GM10248 (cell line): ENCODE results near the gene IRX4.

ENCODE experiments used
- CTCF ChIA-PET: fragments of 300-600 bp; sonication (Branson Sonifier 250); formaldehyde crosslinking; extraction: SDS; loops from one replicate; lab custom pipeline; 2021; ENCODE audit warnings: antibody characterized with exemption; lab: Yijun Ruan, JAX
- POLR2A ChIA-PET: fragments of 350-650 bp; sonication (Branson Sonifier 250); formaldehyde crosslinking; extraction: SDS; loops from one replicate; lab custom pipeline; 2020; ENCODE audit warnings: antibody characterized with exemption; lab: Yijun Ruan, JAX
- DNase-seq: peaks from one replicate; pipeline ENCODE4 v3.0.0; 2012; ENCODE audit errors: extremely low spot score
- TF ChIP-seq, protein P1 (sequence below): IDR thresholded peaks from 2 replicates; pipeline ENCODE4 v1.5.1; 2012; ENCODE audit warnings: mild to moderate bottlenecking, low read depth; ENCODE audit errors: extremely low read depth, missing control alignments, control extremely low read depth

Gene IRX4

DNA sequence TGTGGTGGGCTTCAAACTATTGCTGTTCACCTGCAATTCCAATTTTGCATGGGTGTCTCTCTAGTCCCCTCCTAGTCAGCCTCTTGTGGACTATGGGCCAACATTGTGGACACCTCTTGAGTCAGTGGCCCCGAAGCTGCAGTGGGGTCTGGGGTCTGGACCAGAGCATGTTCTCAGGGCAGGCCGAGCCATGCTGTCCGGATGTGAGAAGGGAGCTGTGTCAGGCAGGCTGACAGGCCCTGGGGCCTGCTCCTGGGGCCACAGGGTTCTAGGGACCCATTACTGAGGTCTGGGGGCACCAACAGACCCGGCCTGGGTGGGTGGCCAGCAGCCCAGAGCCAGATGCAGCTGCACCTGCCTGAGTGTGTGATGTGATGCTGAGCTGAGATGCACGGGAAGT is 16.5 kb upstream of the IRX4 start:
- no peak for DNase-seq
- ChIA-PET POLR2A (no interaction called here), CTCF (interaction anchor here (0.7 kb wide), 1 partner anchor 136 kb away, joined by 3 read pairs; no protein-coding TSS in a partner anchor)
- TF ChIP-seq, protein P1, sequence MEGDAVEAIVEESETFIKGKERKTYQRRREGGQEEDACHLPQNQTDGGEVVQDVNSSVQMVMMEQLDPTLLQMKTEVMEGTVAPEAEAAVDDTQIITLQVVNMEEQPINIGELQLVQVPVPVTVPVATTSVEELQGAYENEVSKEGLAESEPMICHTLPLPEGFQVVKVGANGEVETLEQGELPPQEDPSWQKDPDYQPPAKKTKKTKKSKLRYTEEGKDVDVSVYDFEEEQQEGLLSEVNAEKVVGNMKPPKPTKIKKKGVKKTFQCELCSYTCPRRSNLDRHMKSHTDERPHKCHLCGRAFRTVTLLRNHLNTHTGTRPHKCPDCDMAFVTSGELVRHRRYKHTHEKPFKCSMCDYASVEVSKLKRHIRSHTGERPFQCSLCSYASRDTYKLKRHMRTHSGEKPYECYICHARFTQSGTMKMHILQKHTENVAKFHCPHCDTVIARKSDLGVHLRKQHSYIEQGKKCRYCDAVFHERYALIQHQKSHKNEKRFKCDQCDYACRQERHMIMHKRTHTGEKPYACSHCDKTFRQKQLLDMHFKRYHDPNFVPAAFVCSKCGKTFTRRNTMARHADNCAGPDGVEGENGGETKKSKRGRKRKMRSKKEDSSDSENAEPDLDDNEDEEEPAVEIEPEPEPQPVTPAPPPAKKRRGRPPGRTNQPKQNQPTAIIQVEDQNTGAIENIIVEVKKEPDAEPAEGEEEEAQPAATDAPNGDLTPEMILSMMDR, result no peak

- no peak for DNase-seq
- CTCF ChIA-PET, result no interaction called here
- TF ChIP-seq, protein P1, result no peak
- POLR2A ChIA-PET, result no interaction called here
Measured at GRCh38 chr5:1897816-1898450, 15.2 kb upstream of the IRX4 start.

GRCh38 chr5:1897386-1897785 is 14.7 kb upstream of the IRX4 start:
- TF ChIP-seq, protein P1, result no peak
- ChIA-PET CTCF (no interaction called here), POLR2A (no interaction called here)
- DNase-seq, result no peak

DNA sequence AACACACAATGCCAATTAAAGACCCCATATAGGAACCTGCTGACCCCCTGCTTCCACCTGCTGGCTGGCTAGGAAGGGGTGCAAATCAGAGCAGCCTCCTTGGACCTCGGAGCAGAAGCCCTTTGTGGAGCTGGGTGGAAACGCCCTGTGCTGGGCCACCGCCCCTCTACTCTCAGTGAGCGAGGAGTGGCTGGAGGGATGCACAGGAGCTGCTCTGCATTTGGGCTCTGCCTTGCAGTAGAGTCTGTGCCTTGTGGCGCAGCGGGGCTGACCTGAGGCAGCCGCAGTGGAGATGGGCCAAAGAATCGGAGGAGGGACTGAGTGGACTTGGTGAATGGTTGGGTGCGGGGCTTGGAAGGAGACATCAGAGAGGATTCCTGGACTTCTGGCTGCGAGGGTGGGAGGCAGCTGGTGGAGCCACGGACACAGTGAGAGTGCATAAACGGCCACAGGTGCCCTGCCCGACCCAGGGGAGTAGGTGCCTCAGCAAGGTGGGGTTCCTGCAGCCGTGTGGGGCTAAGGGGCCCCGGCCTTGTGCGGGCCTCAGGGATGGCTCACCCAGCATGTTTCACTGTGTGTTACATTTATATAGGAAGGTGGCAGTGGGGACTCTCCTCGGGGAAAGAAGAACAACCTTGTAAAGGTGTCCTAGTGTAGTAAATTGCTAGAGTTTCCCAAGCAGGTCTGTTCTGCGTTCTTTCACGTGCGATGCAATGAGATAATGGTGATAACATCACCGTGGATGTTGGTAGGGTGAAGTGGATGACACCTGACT is 14.1 kb upstream of the IRX4 start:
- TF ChIP-seq, protein P1, result no peak
- no peak for DNase-seq
- ChIA-PET CTCF (no interaction called here), POLR2A (no interaction called here)

GRCh38 chr5:1895739-1896420 is 13.2 kb upstream of the IRX4 start:
- DNase-seq, result no peak
- TF ChIP-seq, protein P1, result no peak
- CTCF ChIA-PET, result no interaction called here
- POLR2A ChIA-PET, result no interaction called here

DNA sequence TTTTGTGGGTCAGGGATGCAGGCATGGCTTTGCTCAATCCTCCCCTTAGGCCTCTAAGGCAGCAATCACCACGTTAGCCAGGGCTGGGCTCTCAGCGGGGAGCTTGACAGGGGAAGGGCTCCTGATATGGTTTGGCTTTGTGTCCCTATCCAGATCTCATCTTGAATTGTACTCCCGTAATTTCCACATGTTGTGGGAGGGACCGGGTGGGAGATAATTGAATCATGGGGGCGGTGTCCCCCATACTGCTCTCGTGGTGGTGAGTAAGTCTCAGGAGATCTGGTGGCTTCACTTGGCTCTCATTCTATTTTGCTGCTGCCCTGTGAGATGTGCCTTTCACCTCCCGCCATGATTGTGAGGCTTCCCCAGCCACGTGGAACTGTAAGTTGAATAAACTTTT is 11.5 kb upstream of the IRX4 start:
- POLR2A ChIA-PET, result no interaction called here
- no peak for DNase-seq
- TF ChIP-seq, protein P1, result no peak
- CTCF ChIA-PET, result no interaction called here
